ENCODE results near the gene METTL22.

The METTL22 gene

DNA sequence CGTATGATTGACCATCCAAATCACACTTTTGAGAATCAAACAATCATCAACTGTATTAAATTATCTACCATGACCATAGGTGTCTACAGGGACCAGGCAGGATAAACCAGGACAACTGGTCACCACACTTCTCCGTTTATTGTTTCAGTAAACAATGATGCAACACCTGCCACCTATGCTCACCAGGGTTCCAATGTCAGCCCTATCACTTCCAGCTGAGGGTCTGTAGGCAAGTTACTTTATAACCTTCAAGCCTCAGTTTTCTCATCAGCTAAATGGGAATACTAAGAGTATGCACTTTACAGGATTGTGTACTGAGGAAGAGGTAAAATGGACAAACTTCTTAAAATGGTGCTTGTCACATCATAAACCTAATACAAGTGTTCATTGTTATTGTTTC lies 46.1 kb upstream of the METTL22 start:
- Histone ChIP-seq H3K4me2 (ENCODE audit: insufficient read depth, low read length, poor library complexity, severe bottlenecking) (no peak overlapping the region), H3K4me1 (ENCODE audit: control insufficient read depth in 2 of 2, insufficient read depth in 1 of 2, low read depth in 1 of 2, low read length in 2 of 2) (peaks cover 18 to 21% of the 10 kb centered on the region in 2 donors), H3K18ac (ENCODE audit: low read length) (no peak overlapping the region), H3K9ac (ENCODE audit: low read depth, low read length, poor library complexity) (no peak overlapping the region), H4K8ac (ENCODE audit: low read depth, low read length) (no peak overlapping the region), H3K27ac (replicated peaks; ENCODE audit: low read length) (no peak overlapping the region), H3K23ac (ENCODE audit: low read depth, low read length, poor library complexity) (no peak overlapping the region), H3K14ac (ENCODE audit: low read length) (no peak overlapping the region), H2BK5ac (ENCODE audit: low read length) (no peak overlapping the region), H3K36me3 (replicated peaks in 1 of 2; ENCODE audit: control insufficient read depth in 2 of 2, insufficient read depth in 2 of 2, low read length in 2 of 2) (no peaks in the 10 kb centered on the region), H2BK15ac (ENCODE audit: low read length) (no peak overlapping the region), H4K91ac (ENCODE audit: low read depth, low read length, poor library complexity) (no peak overlapping the region), H2BK120ac (ENCODE audit: low read depth, low read length) (no peak overlapping the region), H2AK5ac (ENCODE audit: low read depth, low read length) (no peak overlapping the region), H3K4ac (ENCODE audit: low read length) (no peak overlapping the region), H2AFZ (ENCODE audit: low read length) (no peak overlapping the region), H3K27me3 (ENCODE audit: control insufficient read depth in 3 of 3, insufficient read depth in 3 of 3, low read depth in 1 of 3, low read length in 3 of 3) (peaks cover 0 to 2% (median 0%) of the 10 kb centered on the region in 3 experiments), H3K9me3 (replicated peaks in 1 of 2; ENCODE audit: control insufficient read depth in 2 of 2, insufficient read depth in 1 of 2, low read depth in 1 of 2, low read length in 2 of 2) (no peaks in the 10 kb centered on the region), H3K4me3 (ENCODE audit: low read length in 2 of 2) (no peak overlapping the region), H3K79me1 (ENCODE audit: low read depth, low read length) (no peaks in the 10 kb centered on the region), H2BK12ac (ENCODE audit: low read length) (no peak overlapping the region)
- WGBS, 2 donors (ENCODE audit: extremely low coverage in 2 of 2, insufficient read length in 2 of 2, insufficient replicate concordance in 1 of 2): no CpG with 5 or more reads among the region's 2 CpGs
- DNase-seq (ENCODE audit: low spot score): no peak

- peaks cover 13% of the 10 kb centered on the region in 2 donors for H3K4me1 ChIP-seq (ENCODE audit: control insufficient read depth in 2 of 2, insufficient read depth in 1 of 2, low read depth in 1 of 2, low read length in 2 of 2)
- no CpG with 5 or more reads among the region's 4 CpGs for WGBS, 2 donors (ENCODE audit: extremely low coverage in 2 of 2, insufficient read length in 2 of 2, insufficient replicate concordance in 1 of 2)
These were observed 45.1 kb upstream of the METTL22 start for GRCh38 chr16:8576141-8577004.

GRCh38 chr16:8577678-8578304 lies 43.7 kb upstream of the METTL22 start:
- no peaks in the 10 kb centered on the region for H3K36me3 ChIP-seq (replicated peaks in 1 of 2; ENCODE audit: control insufficient read depth in 2 of 2, insufficient read depth in 2 of 2, low read length in 2 of 2)
- no peaks in the 10 kb centered on the region for H3K79me1 ChIP-seq (ENCODE audit: low read depth, low read length)
- no peak overlapping the region for H3K4me2 ChIP-seq (ENCODE audit: insufficient read depth, low read length, poor library complexity, severe bottlenecking)
- no CpG with 5 or more reads among the region's 10 CpGs for WGBS, 2 donors (ENCODE audit: extremely low coverage in 2 of 2, insufficient read length in 2 of 2, insufficient replicate concordance in 1 of 2)
- no peak overlapping the region for H3K23ac ChIP-seq (ENCODE audit: low read depth, low read length, poor library complexity)
- no peaks in the 10 kb centered on the region for H3K9me3 ChIP-seq (replicated peaks in 1 of 2; ENCODE audit: control insufficient read depth in 2 of 2, insufficient read depth in 1 of 2, low read depth in 1 of 2, low read length in 2 of 2)
- no peak overlapping the region for H3K4me3 ChIP-seq (ENCODE audit: low read length in 2 of 2)
- no peak overlapping the region for H2BK12ac ChIP-seq (ENCODE audit: low read length)
- DNase-seq (ENCODE audit: low spot score): no peak
- H2BK15ac ChIP-seq (ENCODE audit: low read length): no peak overlapping the region
- H3K27me3 ChIP-seq (ENCODE audit: control insufficient read depth in 3 of 3, insufficient read depth in 3 of 3, low read depth in 1 of 3, low read length in 3 of 3): peaks cover 0 to 2% (median 0%) of the 10 kb centered on the region in 3 experiments
- no peak overlapping the region for H2AK5ac ChIP-seq (ENCODE audit: low read depth, low read length)
- H3K14ac ChIP-seq (ENCODE audit: low read length): no peak overlapping the region
- H3K9ac ChIP-seq (ENCODE audit: low read depth, low read length, poor library complexity): no peak overlapping the region
- H3K4ac ChIP-seq (ENCODE audit: low read length): no peak overlapping the region
- H4K8ac ChIP-seq (ENCODE audit: low read depth, low read length): no peak overlapping the region
- H3K27ac ChIP-seq (replicated peaks; ENCODE audit: low read length): no peak overlapping the region
- H2AFZ ChIP-seq (ENCODE audit: low read length): no peak overlapping the region
- H3K4me1 ChIP-seq (ENCODE audit: control insufficient read depth in 2 of 2, insufficient read depth in 1 of 2, low read depth in 1 of 2, low read length in 2 of 2): peaks cover 2 to 3% of the 10 kb centered on the region in 2 donors
- no peak overlapping the region for H3K18ac ChIP-seq (ENCODE audit: low read length)
- H2BK120ac ChIP-seq (ENCODE audit: low read depth, low read length): no peak overlapping the region
- H4K91ac ChIP-seq (ENCODE audit: low read depth, low read length, poor library complexity): no peak overlapping the region
- H2BK5ac ChIP-seq (ENCODE audit: low read length): no peak overlapping the region

More at GRCh38 chr16:8576141-8577004, 45.1 kb upstream of the METTL22 start:
- no peak overlapping the region for H2BK120ac ChIP-seq (ENCODE audit: low read depth, low read length)
- no peak overlapping the region for H4K91ac ChIP-seq (ENCODE audit: low read depth, low read length, poor library complexity)
- no peak overlapping the region for H3K14ac ChIP-seq (ENCODE audit: low read length)
- no peak overlapping the region for H4K8ac ChIP-seq (ENCODE audit: low read depth, low read length)
- no peak overlapping the region for H3K9ac ChIP-seq (ENCODE audit: low read depth, low read length, poor library complexity)
- no peak overlapping the region for H3K4me2 ChIP-seq (ENCODE audit: insufficient read depth, low read length, poor library complexity, severe bottlenecking)
- H3K27ac ChIP-seq (replicated peaks; ENCODE audit: low read length): no peak overlapping the region
- no peak overlapping the region for H3K23ac ChIP-seq (ENCODE audit: low read depth, low read length, poor library complexity)
- DNase-seq (ENCODE audit: low spot score): no peak
- H3K27me3 ChIP-seq (ENCODE audit: control insufficient read depth in 3 of 3, insufficient read depth in 3 of 3, low read depth in 1 of 3, low read length in 3 of 3): peaks cover 0 to 2% (median 0%) of the 10 kb centered on the region in 3 experiments
- no peak overlapping the region for H2BK5ac ChIP-seq (ENCODE audit: low read length)
- no peaks in the 10 kb centered on the region for H3K36me3 ChIP-seq (replicated peaks in 1 of 2; ENCODE audit: control insufficient read depth in 2 of 2, insufficient read depth in 2 of 2, low read length in 2 of 2)
- no peak overlapping the region for H2BK12ac ChIP-seq (ENCODE audit: low read length)
- H3K4ac ChIP-seq (ENCODE audit: low read length): no peak overlapping the region
- H3K9me3 ChIP-seq (replicated peaks in 1 of 2; ENCODE audit: control insufficient read depth in 2 of 2, insufficient read depth in 1 of 2, low read depth in 1 of 2, low read length in 2 of 2): no peaks in the 10 kb centered on the region
- no peak overlapping the region for H3K4me3 ChIP-seq (ENCODE audit: low read length in 2 of 2)
- no peaks in the 10 kb centered on the region for H3K79me1 ChIP-seq (ENCODE audit: low read depth, low read length)
- H2AFZ ChIP-seq (ENCODE audit: low read length): no peak overlapping the region
- H3K18ac ChIP-seq (ENCODE audit: low read length): no peak overlapping the region
- H2BK15ac ChIP-seq (ENCODE audit: low read length): no peak overlapping the region
- H2AK5ac ChIP-seq (ENCODE audit: low read depth, low read length): no peak overlapping the region

GRCh38 chr16:8579559-8579958 lies 41.9 kb upstream of the METTL22 start:
- H2AFZ ChIP-seq (ENCODE audit: low read length): no peak overlapping the region
- H3K36me3 ChIP-seq (replicated peaks in 1 of 2; ENCODE audit: control insufficient read depth in 2 of 2, insufficient read depth in 2 of 2, low read length in 2 of 2): no peaks in the 10 kb centered on the region
- no peak overlapping the region for H4K91ac ChIP-seq (ENCODE audit: low read depth, low read length, poor library complexity)
- no peak overlapping the region for H3K9ac ChIP-seq (ENCODE audit: low read depth, low read length, poor library complexity)
- H3K14ac ChIP-seq (ENCODE audit: low read length): no peak overlapping the region
- H2BK15ac ChIP-seq (ENCODE audit: low read length): no peak overlapping the region
- H2AK5ac ChIP-seq (ENCODE audit: low read depth, low read length): no peak overlapping the region
- no peak overlapping the region for H4K8ac ChIP-seq (ENCODE audit: low read depth, low read length)
- H3K27me3 ChIP-seq (ENCODE audit: control insufficient read depth in 3 of 3, insufficient read depth in 3 of 3, low read depth in 1 of 3, low read length in 3 of 3): peaks cover 0 to 14% (median 0%) of the 10 kb centered on the region in 3 experiments
- no peak overlapping the region for H3K4me3 ChIP-seq (ENCODE audit: low read length in 2 of 2)
- no peak overlapping the region for H3K4me2 ChIP-seq (ENCODE audit: insufficient read depth, low read length, poor library complexity, severe bottlenecking)
- H3K23ac ChIP-seq (ENCODE audit: low read depth, low read length, poor library complexity): no peak overlapping the region
- H3K9me3 ChIP-seq (replicated peaks in 1 of 2; ENCODE audit: control insufficient read depth in 2 of 2, insufficient read depth in 1 of 2, low read depth in 1 of 2, low read length in 2 of 2): no peaks in the 10 kb centered on the region
- no peak overlapping the region for H3K27ac ChIP-seq (replicated peaks; ENCODE audit: low read length)
- H3K4ac ChIP-seq (ENCODE audit: low read length): no peak overlapping the region
- peaks cover 0 to 3% of the 10 kb centered on the region in 2 donors for H3K4me1 ChIP-seq (ENCODE audit: control insufficient read depth in 2 of 2, insufficient read depth in 1 of 2, low read depth in 1 of 2, low read length in 2 of 2)
- no peak for DNase-seq (ENCODE audit: low spot score)
- H2BK12ac ChIP-seq (ENCODE audit: low read length): no peak overlapping the region
- no peak overlapping the region for H3K18ac ChIP-seq (ENCODE audit: low read length)
- no peaks in the 10 kb centered on the region for H3K79me1 ChIP-seq (ENCODE audit: low read depth, low read length)
- no peak overlapping the region for H2BK5ac ChIP-seq (ENCODE audit: low read length)
- no CpG with 5 or more reads among the region's 9 CpGs for WGBS, 2 donors (ENCODE audit: extremely low coverage in 2 of 2, insufficient read length in 2 of 2, insufficient replicate concordance in 1 of 2)
- H2BK120ac ChIP-seq (ENCODE audit: low read depth, low read length): no peak overlapping the region

All from neuronal stem cell (in vitro differentiated cells).